Tibial nerve (tissue), 4 donors: ENCODE measurements around the gene RSPH1. TPM values are rescaled to one million over a fixed set of nuclear protein-coding genes. Genes with fewer than 3 reads are reported as not detected.

Source experiments
- DNase-seq, 2 donors: peaks; one replicate each; pipeline ENCODE4 v3.0.0-alpha.2; 2019; ENCODE audit warnings: low spot score in 2 of 2
- H3K27ac ChIP-seq, 4 donors: fragments of 200-600 bp; sonication (generic) in 3 of 4; one replicate each; pipeline ENCODE4 v1.5.1; 2017 to 2019; ENCODE audit warnings: mild to moderate bottlenecking in 1 of 4
- H3K27me3 ChIP-seq, 2 donors: fragments of 200-600 bp; sonication (generic) in 1 of 2; one replicate each; pipeline versions ENCODE4 v1.5.1 to v1.6.0; 2017 to 2019
- H3K36me3 ChIP-seq, 3 donors: fragments of 200-600 bp; sonication (generic); one replicate each; pipeline ENCODE4 v1.5.1; 2018 to 2019
- H3K4me1 ChIP-seq, 4 donors: fragments of 200-600 bp; sonication (generic) in 3 of 4; one replicate each; pipeline ENCODE4 v1.5.1; 2017 to 2019
- H3K4me3 ChIP-seq, 4 donors: fragments of 200-600 bp; sonication (generic) in 3 of 4; one replicate each; pipeline ENCODE4 v1.5.1; 2017 to 2019; ENCODE audit warnings: mild to moderate bottlenecking in 1 of 4, moderate library complexity in 1 of 4
- H3K9me3 ChIP-seq, 4 donors: fragments of 200-600 bp; sonication (generic) in 3 of 4; one replicate each; pipeline ENCODE4 v1.5.1; 2017 to 2019
- EP300 ChIP-seq, 2 donors: sonication (generic); formaldehyde crosslinking; IDR thresholded peaks; one replicate each; pipeline ENCODE4 v1.6.1; 2017; ENCODE audit warnings: antibody characterized with exemption in 2 of 2, mild to moderate bottlenecking in 1 of 2
- POLR2A ChIP-seq, 2 donors: fragments of 450-650 bp; IDR thresholded peaks; one replicate each; pipeline ENCODE4 v1.6.1; 2017; ENCODE audit warnings: antibody characterized with exemption in 2 of 2, mild to moderate bottlenecking in 2 of 2, moderate library complexity in 2 of 2
- WGBS, 2 donors: methylation state at CpG; one replicate each; pipeline ENCODE4 v1.1.5; 2018; 5-methylcytosine and 5-hydroxymethylcytosine counted together
- total RNA-seq, 4 donors: library from RNA; depleted of rRNA; stranded (reverse); fragments of >200 nt; gene quantifications; one replicate each; pipeline ENCODE4 v1.1.0, GENCODE V29; 2016
- TF ChIP-seq, protein P1 (sequence below), 5 experiments: fragments of 200-600 bp in 3 of 5; fragments of 450-650 bp in 2 of 5; sonication (generic) in 3 of 5; IDR thresholded peaks; one replicate each; pipeline ENCODE4 v1.5.1; 2016 to 2019; ENCODE audit warnings: antibody characterized with exemption in 5 of 5, mild to moderate bottlenecking in 3 of 5, moderate library complexity in 2 of 5

Gene RSPH1
- total RNA-seq, 4 donors from 2014 or later = 0.21 to 1.7 TPM; not detected in 2

DNA sequence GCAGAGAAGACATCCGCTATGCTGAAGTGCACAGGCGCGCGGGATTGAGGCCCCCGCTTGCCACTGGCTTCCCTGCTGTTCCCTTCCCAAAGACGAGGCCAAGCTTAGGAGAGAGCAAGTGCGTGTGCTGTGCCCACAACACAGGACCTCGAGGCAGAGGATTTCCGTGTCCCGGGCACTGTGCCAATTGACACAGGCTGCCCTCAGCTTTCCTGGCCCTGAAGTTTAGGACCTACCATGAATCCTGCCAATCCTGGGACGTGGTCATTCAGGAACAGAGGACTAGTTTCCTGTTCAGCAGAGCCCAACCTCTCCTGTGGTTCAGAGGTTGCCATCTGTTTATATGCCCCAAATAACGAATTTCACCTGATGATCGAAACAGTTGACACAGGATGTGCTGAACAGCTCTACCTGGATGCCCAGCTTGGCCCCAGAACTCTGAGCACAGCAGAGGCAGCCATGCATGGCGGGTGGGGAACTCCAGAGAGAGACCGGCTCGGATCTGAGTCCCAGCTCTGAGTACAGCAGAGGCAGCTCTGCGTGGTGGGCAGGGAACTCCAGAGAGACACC is 39.7 kb upstream of the RSPH1 start:
- Histone ChIP-seq H3K4me1 (peaks cover 0 to 27% (median 12%) of the 10 kb centered on the region in 4 donors), H3K4me3 (no peak overlapping the region), H3K9me3 (no peaks in the 10 kb centered on the region), H3K27ac (peak overlapping the region in 1 of 4 donors; percentile 8), H3K27me3 (no peaks in the 10 kb centered on the region), H3K36me3 (peaks cover 0 to 30% (median 0%) of the 10 kb centered on the region in 3 donors)
- no peak for DNase-seq
- no peak for TF ChIP-seq EP300 (IDR thresholded peaks at IDR 0.05)
- TF ChIP-seq, protein P1, sequence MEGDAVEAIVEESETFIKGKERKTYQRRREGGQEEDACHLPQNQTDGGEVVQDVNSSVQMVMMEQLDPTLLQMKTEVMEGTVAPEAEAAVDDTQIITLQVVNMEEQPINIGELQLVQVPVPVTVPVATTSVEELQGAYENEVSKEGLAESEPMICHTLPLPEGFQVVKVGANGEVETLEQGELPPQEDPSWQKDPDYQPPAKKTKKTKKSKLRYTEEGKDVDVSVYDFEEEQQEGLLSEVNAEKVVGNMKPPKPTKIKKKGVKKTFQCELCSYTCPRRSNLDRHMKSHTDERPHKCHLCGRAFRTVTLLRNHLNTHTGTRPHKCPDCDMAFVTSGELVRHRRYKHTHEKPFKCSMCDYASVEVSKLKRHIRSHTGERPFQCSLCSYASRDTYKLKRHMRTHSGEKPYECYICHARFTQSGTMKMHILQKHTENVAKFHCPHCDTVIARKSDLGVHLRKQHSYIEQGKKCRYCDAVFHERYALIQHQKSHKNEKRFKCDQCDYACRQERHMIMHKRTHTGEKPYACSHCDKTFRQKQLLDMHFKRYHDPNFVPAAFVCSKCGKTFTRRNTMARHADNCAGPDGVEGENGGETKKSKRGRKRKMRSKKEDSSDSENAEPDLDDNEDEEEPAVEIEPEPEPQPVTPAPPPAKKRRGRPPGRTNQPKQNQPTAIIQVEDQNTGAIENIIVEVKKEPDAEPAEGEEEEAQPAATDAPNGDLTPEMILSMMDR (IDR thresholded peaks at IDR 0.05) = no peak
- WGBS, 2 donors = 78 to 82% methylated on average over 17 of the region's 17 CpGs

DNA sequence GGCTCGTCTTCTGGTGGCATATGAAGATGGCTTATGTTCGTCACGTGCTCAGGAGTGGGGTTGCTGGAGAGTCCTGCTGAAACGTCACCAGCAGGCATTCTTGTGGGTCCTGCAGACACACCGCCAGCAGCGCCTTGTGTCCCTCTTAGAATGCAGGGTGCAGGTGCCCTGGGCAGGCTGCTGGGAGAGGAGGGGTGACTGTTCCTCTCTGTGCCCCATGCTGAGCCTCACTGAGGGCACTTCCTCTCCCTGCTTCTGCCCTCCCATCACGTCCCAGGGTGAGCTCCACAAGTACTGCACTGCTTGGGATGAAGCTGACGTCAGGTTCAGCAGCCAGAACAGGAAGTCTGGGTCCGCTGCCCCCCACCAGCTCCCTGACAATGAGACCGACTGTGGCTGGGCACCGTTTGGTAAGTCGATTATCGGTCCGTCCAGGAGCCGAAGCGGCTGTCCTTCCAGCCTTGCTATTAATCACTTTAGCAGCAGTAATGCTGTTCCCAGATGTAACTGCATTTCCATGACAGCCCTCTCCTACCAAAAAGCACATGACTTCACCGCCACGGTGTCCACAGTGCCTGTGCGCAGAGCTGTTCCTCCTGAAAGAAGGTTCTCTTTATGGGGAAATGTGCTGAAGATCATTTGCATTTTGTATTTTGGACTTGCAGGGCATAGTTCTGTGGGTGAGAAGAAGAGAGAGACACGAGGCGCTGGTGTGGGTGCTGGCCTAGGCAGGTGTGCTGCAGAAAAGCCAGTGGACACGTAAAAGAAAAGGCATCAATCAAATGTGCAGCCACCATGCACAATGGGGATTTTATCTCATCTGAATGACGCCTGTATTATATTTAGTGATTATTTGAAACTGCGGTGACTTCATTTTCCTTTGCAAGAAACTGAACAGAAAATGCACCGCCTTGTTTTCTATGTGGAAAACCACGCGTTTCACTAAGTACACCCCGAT is 38.7 kb upstream of the RSPH1 start:
- Histone ChIP-seq H3K36me3 (peaks cover 0 to 23% (median 0%) of the 10 kb centered on the region in 3 donors), H3K27me3 (no peaks in the 10 kb centered on the region), H3K4me1 (peaks cover 0 to 27% (median 12%) of the 10 kb centered on the region in 4 donors), H3K9me3 (no peaks in the 10 kb centered on the region), H3K4me3 (peak overlapping the region in 2 of 4 donors; percentile 10 to 21), H3K27ac (peak overlapping the region in 2 of 4 donors; percentile 23 to 50)
- no peak for DNase-seq
- 60 to 67% methylated on average over 22 to 28 of the region's 28 CpGs for WGBS, 2 donors
- TF ChIP-seq EP300 (IDR thresholded peaks at IDR 0.05) (no peak), POLR2A (IDR thresholded peaks at IDR 0.05) (no peak)
- TF ChIP-seq, protein P1 (IDR thresholded peaks at IDR 0.05) = no peak

DNA sequence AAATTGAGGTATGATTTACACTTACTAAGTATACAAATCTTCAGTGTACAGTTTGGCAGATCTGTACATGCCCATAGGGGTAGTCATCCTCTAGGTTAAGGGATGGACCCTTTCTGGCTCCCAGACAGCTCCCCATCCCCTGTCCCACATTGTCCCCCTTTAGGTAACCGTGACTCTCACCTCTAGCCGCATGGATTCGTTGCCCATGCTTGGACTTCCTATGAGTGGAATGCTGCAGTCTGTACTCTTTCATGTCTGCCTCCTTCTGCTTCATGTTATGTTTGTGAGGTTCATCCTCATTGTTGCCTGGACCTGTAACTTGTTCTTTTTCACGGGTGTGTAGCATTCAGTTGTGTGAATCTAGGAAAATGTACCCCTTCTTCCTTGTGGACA is 37.9 kb upstream of the RSPH1 start:
- no peaks in the 10 kb centered on the region for H3K27me3 ChIP-seq
- TF ChIP-seq EP300 (IDR thresholded peaks at IDR 0.05) (no peak), POLR2A (IDR thresholded peaks at IDR 0.05) (no peak)
- TF ChIP-seq, protein P1 (IDR thresholded peaks at IDR 0.05) = no peak
- peaks cover 0 to 27% (median 12%) of the 10 kb centered on the region in 4 donors for H3K4me1 ChIP-seq
- H3K4me3 ChIP-seq = peak overlapping the region in 1 of 4 donors; percentile 10
- H3K9me3 ChIP-seq = no peaks in the 10 kb centered on the region
- WGBS, 2 donors = 90% methylated on average over 4 of the region's 4 CpGs
- H3K27ac ChIP-seq = peak overlapping the region in 1 of 4 donors; percentile 65
- peaks cover 0 to 17% (median 0%) of the 10 kb centered on the region in 3 donors for H3K36me3 ChIP-seq
- no peak for DNase-seq

DNA sequence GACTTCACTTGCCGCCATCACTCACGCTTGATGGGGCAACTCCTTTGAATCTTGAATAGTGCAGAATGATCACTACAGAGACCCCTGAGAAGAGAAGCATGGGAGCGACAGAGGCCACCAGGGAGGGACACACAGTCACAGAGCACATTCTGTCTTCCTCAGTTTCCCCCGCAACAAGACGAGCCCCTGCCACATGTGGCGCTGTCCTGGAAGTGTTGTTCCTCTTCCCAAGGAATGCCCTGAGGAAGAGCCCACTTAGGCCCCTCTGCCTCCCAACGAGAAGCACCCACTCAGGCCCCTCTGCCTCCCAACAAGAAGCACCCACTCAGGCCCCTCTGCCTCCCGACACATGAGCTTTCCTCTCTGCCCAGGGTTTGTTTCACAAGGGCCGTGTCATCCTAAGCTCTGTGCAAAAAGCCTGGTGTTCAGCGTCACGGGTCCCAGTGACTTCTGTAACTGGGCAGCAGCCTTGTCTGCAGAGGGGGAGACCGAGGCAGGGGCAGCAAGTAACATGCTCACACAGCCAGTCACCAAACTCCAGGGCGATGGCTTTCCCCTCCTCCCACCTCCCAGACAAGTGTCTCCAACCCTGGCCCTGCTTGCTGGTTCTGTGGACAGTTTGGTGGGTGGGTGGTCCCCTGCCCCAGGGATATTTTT is 37.4 kb upstream of the RSPH1 start:
- DNase-seq = no peak
- H3K36me3 ChIP-seq = peaks cover 0 to 17% (median 0%) of the 10 kb centered on the region in 3 donors
- H3K4me1 ChIP-seq = peaks cover 0 to 27% (median 12%) of the 10 kb centered on the region in 4 donors
- TF ChIP-seq EP300 (IDR thresholded peaks at IDR 0.05) = no peak
- H3K4me3 ChIP-seq = no peak overlapping the region
- no peaks in the 10 kb centered on the region for H3K9me3 ChIP-seq
- H3K27me3 ChIP-seq = no peaks in the 10 kb centered on the region
- peak overlapping the region in 3 of 4 donors; percentile 47 to 65 (median 62) for H3K27ac ChIP-seq
- WGBS, 2 donors = 91 to 96% methylated on average over 13 of the region's 13 CpGs

DNA sequence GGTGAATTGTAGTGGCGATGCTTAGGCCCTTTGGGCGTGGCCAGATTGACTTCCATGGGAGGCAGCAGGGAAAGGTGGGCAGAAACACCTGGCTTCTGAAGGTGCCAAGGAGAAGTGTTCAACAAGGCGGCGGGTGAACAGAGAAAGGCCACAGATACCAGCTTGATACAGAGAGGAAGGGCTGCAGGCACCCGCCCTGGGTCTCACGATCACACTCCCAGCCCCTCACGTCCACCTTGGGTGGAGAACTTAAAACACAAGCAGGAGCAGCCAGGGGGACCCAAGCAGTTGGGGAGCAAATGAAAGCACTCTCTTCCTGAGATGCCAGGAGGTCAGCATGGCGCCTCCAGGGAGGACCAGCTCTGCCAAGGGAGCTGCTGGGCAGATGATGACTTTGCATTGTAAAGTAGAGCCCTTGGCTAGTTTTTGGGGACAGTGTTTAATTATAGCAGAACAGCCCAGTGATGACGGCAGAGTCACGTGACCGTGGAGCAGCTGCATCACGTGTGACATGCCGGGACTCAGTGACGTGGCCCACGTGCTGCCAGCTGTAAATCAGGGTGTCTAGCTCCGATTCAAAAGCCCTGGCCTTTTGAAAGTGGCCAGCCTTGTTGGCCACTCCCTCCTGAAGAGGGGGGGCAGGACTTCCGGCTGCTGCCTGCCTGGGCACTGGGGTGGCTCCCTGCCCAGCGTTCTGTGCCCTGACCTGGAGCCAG is 36.6 kb upstream of the RSPH1 start:
- DNase-seq = peak; percentile 41 to 59
- Histone ChIP-seq H3K9me3 (no peaks in the 10 kb centered on the region), H3K36me3 (peaks cover 0 to 17% (median 0%) of the 10 kb centered on the region in 3 donors), H3K27me3 (no peaks in the 10 kb centered on the region), H3K27ac (peak overlapping the region in 3 of 4 donors; percentile 47 to 65 (median 62)), H3K4me1 (peaks cover 0 to 32% (median 12%) of the 10 kb centered on the region in 4 donors), H3K4me3 (no peak overlapping the region)
- WGBS, 2 donors = 59 to 70% methylated on average over 11 to 17 of the region's 18 CpGs
- TF ChIP-seq, protein P1 (IDR thresholded peaks at IDR 0.05) = no peak
- TF ChIP-seq EP300 (IDR thresholded peaks at IDR 0.05) = peak; percentile 71 to 77
